GM23248 (cell line): ENCODE measurements around the gene ZNF76. TPM values are rescaled to one million over a fixed set of nuclear protein-coding genes. Genes with fewer than 3 reads are reported as not detected.

Experiments used
- DNase-seq: peaks from one replicate; pipeline ENCODE4 v3.0.0-alpha.2; 2015
- H2AFZ ChIP-seq: fragments of 200-600 bp; sonication (generic); 2 replicates; pipeline ENCODE4 v1.6.1; 2016; ENCODE audit warnings: antibody characterized with exemption
- H3F3A ChIP-seq: fragments of 200-600 bp; sonication (generic); 2 replicates; pipeline ENCODE4 v1.6.1; 2016; ENCODE audit warnings: mild to moderate bottlenecking, antibody characterized with exemption, mixed run types; ENCODE audit not compliant: insufficient read depth
- H3K27ac ChIP-seq: fragments of 200-600 bp; sonication (generic); 2 replicates; pipeline ENCODE4 v1.5.1; 2016; ENCODE audit warnings: mild to moderate bottlenecking
- H3K27me3 ChIP-seq: fragments of 200-600 bp; sonication (generic); replicated peaks from 2 replicates; pipeline ENCODE4 v1.6.1; 2016; ENCODE audit warnings: mild to moderate bottlenecking; ENCODE audit not compliant: insufficient read depth
- H3K36me3 ChIP-seq: fragments of 200-600 bp; sonication (generic); 2 replicates; pipeline ENCODE4 v1.6.1; 2016; ENCODE audit warnings: low read depth, mild to moderate bottlenecking
- H3K4me1 ChIP-seq: fragments of 200-600 bp; sonication (generic); 2 replicates; pipeline ENCODE4 v1.6.1; 2016; ENCODE audit warnings: mild to moderate bottlenecking; ENCODE audit not compliant: insufficient read depth
- H3K4me2 ChIP-seq: fragments of 200-600 bp; sonication (generic); one replicate; pipeline ENCODE4 v1.6.1; 2016; ENCODE audit warnings: mild to moderate bottlenecking; ENCODE audit not compliant: unreplicated experiment
- H3K4me3 ChIP-seq: fragments of 200-600 bp; sonication (generic); 2 replicates; pipeline ENCODE4 v1.5.1; 2016; ENCODE audit warnings: mild to moderate bottlenecking
- H3K79me2 ChIP-seq: fragments of 200-600 bp; sonication (generic); 2 replicates; pipeline ENCODE4 v1.6.1; 2016; ENCODE audit warnings: mild to moderate bottlenecking; ENCODE audit not compliant: insufficient read depth
- H3K9ac ChIP-seq: fragments of 200-600 bp; sonication (generic); 2 replicates; pipeline ENCODE4 v1.6.1; 2016; ENCODE audit warnings: mild to moderate bottlenecking
- H3K9me2 ChIP-seq: fragments of 200-600 bp; sonication (generic); 2 replicates; pipeline ENCODE4 v1.6.1; 2016; ENCODE audit warnings: mixed run types, mild to moderate bottlenecking, moderate library complexity; ENCODE audit not compliant: insufficient read depth
- H3K9me3 ChIP-seq: fragments of 200-600 bp; sonication (generic); one replicate; pipeline ENCODE4 v1.6.1; 2017; ENCODE audit warnings: low read depth
- H4K20me1 ChIP-seq: fragments of 200-600 bp; sonication (generic); 2 replicates; pipeline ENCODE4 v1.6.0; 2016; ENCODE audit not compliant: insufficient read depth
- EZH2 ChIP-seq: fragments of 200-600 bp; sonication (generic); IDR thresholded peaks from 2 replicates; pipeline ENCODE4 v1.6.1; 2018; ENCODE audit warnings: antibody characterized with exemption, mild to moderate bottlenecking; ENCODE audit not compliant: insufficient read depth, poor library complexity, severe bottlenecking
- EZH2phosphoT487 ChIP-seq: fragments of 200-600 bp; sonication (generic); IDR thresholded peaks from 2 replicates; pipeline ENCODE4 v1.6.1; 2018; ENCODE audit warnings: antibody characterized with exemption, moderate library complexity, mild to moderate bottlenecking, low read depth; ENCODE audit not compliant: insufficient read depth
- WGBS, 2 experiments: methylation state at CpG; one replicate each; pipeline ENCODE4 v1.1.6; 2015 to 2017; ENCODE audit warnings: low lambda C conversion rate in 2 of 2, low coverage in 1 of 2; ENCODE audit errors: missing lambda C conversion rate in 2 of 2; 5-methylcytosine and 5-hydroxymethylcytosine counted together
- in situ Hi-C: fragments of 300-500 bp; cut with MboI; formaldehyde crosslinking; loops from 2 replicates; pipeline ENCODE4 v1.15.0; 2020
- polyA plus RNA-seq: library from polyadenylated mRNA; unstranded; fragments of >200 nt; fragmentation: Nextera tagmentation; extraction: Ambion mirVana; gene quantifications from 2 replicates; pipeline ENCODE4 v1.2.1, GENCODE V29; 2016
- total RNA-seq: library from RNA; depleted of rRNA; stranded (reverse); fragments of >200 nt; shearing (Covaris generic); gene quantifications from 2 replicates; pipeline ENCODE4 v1.2.3, GENCODE V29; 2014

ZNF76 gene
- total and polyA plus RNA-seq, 2 experiments from 2014 or later, result 14.3 to 15.9 TPM

GRCh38 chr6:35234901-35235300, 24.6 kb upstream of the ZNF76 start:
- no peak overlapping the region for H3K4me2 ChIP-seq
- no peak overlapping the region for H3K27ac ChIP-seq
- no peaks in the 10 kb centered on the region for H3K9me2 ChIP-seq
- H3K4me1 ChIP-seq, result no peaks in the 10 kb centered on the region
- no peaks in the 10 kb centered on the region for H3K79me2 ChIP-seq
- in situ Hi-C loops, result no loop called here
- H4K20me1 ChIP-seq, result no peaks in the 10 kb centered on the region
- no peak overlapping the region for H3K9ac ChIP-seq
- 0 out of 2 replicates have a peak, but pooled peaks cover 3% of the 10 kb centered on the region for H3K36me3 ChIP-seq
- H3F3A ChIP-seq, result no peaks in the 10 kb centered on the region
- DNase-seq, result no peak
- no peak for TF ChIP-seq EZH2phosphoT487
- TF ChIP-seq EZH2, result no peak
- H3K27me3 ChIP-seq, result no peaks in the 10 kb centered on the region
- no peak overlapping the region for H2AFZ ChIP-seq
- WGBS, 2 experiments, result 74 to 75% methylated on average over 4 of the region's 4 CpGs
- no peaks in the 10 kb centered on the region for H3K9me3 ChIP-seq
- H3K4me3 ChIP-seq, result no peak overlapping the region

GRCh38 chr6:35236223-35236622, 23.3 kb upstream of the ZNF76 start:
- Histone ChIP-seq H3K27me3 (no peaks in the 10 kb centered on the region), H3K9me2 (no peaks in the 10 kb centered on the region), H4K20me1 (no peaks in the 10 kb centered on the region), H3K27ac (no peak overlapping the region), H3K4me3 (no peak overlapping the region), H2AFZ (no peak overlapping the region), H3F3A (0 out of 2 replicates have a peak, but pooled peaks cover 9% of the 10 kb centered on the region), H3K36me3 (0 out of 2 replicates have a peak, but pooled peaks cover 3% of the 10 kb centered on the region), H3K9ac (no peak overlapping the region), H3K79me2 (no peaks in the 10 kb centered on the region), H3K4me1 (no peaks in the 10 kb centered on the region), H3K9me3 (no peaks in the 10 kb centered on the region), H3K4me2 (no peak overlapping the region)
- no peak for DNase-seq
- no peak for TF ChIP-seq EZH2
- no peak for TF ChIP-seq EZH2phosphoT487
- in situ Hi-C loops, result no loop called here
- 91 to 99% methylated on average over 5 of the region's 5 CpGs for WGBS, 2 experiments

- H3K4me1 ChIP-seq, result no peaks in the 10 kb centered on the region
- no peak overlapping the region for H3K27ac ChIP-seq
- no peak for TF ChIP-seq EZH2
- no peak for TF ChIP-seq EZH2phosphoT487
- no peaks in the 10 kb centered on the region for H4K20me1 ChIP-seq
- 62 to 75% methylated on average over 3 of the region's 3 CpGs for WGBS, 2 experiments
- no peak overlapping the region for H2AFZ ChIP-seq
- no peak overlapping the region for H3K4me3 ChIP-seq
- in situ Hi-C loops, result no loop called here
- H3K9me2 ChIP-seq, result no peaks in the 10 kb centered on the region
- 0 out of 2 replicates have a peak, but pooled peaks cover 3% of the 10 kb centered on the region for H3K36me3 ChIP-seq
- no peaks in the 10 kb centered on the region for H3K79me2 ChIP-seq
- H3K27me3 ChIP-seq, result no peaks in the 10 kb centered on the region
- no peak overlapping the region for H3K9ac ChIP-seq
- no peak overlapping the region for H3K4me2 ChIP-seq
- H3F3A ChIP-seq, result 0 out of 2 replicates have a peak, but pooled peaks cover 9% of the 10 kb centered on the region
- no peaks in the 10 kb centered on the region for H3K9me3 ChIP-seq
- no peak for DNase-seq
Observed at GRCh38 chr6:35237476-35237875, 22.1 kb upstream of the ZNF76 start.

GRCh38 chr6:35238843-35239289, 20.7 kb upstream of the ZNF76 start:
- TF ChIP-seq EZH2 (no peak), EZH2phosphoT487 (no peak)
- no peaks in the 10 kb centered on the region for H3K9me3 ChIP-seq
- H3F3A ChIP-seq, result 0 out of 2 replicates have a peak, but pooled peaks cover 9% of the 10 kb centered on the region
- no peak overlapping the region for H3K4me3 ChIP-seq
- H3K9me2 ChIP-seq, result no peaks in the 10 kb centered on the region
- H3K36me3 ChIP-seq, result 0 out of 2 replicates have a peak, but pooled peaks cover 2% of the 10 kb centered on the region
- no peak for DNase-seq
- no peaks in the 10 kb centered on the region for H4K20me1 ChIP-seq
- H2AFZ ChIP-seq, result no peak overlapping the region
- H3K27ac ChIP-seq, result no peak overlapping the region
- WGBS, 2 experiments, result 77 to 91% methylated on average over 2 to 3 of the region's 3 CpGs
- H3K9ac ChIP-seq, result no peak overlapping the region
- H3K4me1 ChIP-seq, result no peaks in the 10 kb centered on the region
- no peak overlapping the region for H3K4me2 ChIP-seq
- in situ Hi-C loops, result no loop called here
- no peaks in the 10 kb centered on the region for H3K27me3 ChIP-seq
- no peaks in the 10 kb centered on the region for H3K79me2 ChIP-seq

GRCh38 chr6:35239581-35239980, 20.0 kb upstream of the ZNF76 start:
- no peaks in the 10 kb centered on the region for H3K36me3 ChIP-seq

More at GRCh38 chr6:35239581-35239980, 20.0 kb upstream of the ZNF76 start:
- H2AFZ ChIP-seq, result no peak overlapping the region
- H3K9ac ChIP-seq, result no peak overlapping the region
- no peak overlapping the region for H3K4me2 ChIP-seq
- no peaks in the 10 kb centered on the region for H3K4me1 ChIP-seq
- TF ChIP-seq EZH2 (no peak), EZH2phosphoT487 (no peak)
- no peak overlapping the region for H3K27ac ChIP-seq
- no peak for DNase-seq
- H3K4me3 ChIP-seq, result no peak overlapping the region
- H4K20me1 ChIP-seq, result no peaks in the 10 kb centered on the region
- no peaks in the 10 kb centered on the region for H3K79me2 ChIP-seq
- no peaks in the 10 kb centered on the region for H3K27me3 ChIP-seq
- in situ Hi-C loops, result no loop called here
- WGBS, 2 experiments, result 75 to 82% methylated on average over 4 of the region's 4 CpGs
- 0 out of 2 replicates have a peak, but pooled peaks cover 9% of the 10 kb centered on the region for H3F3A ChIP-seq
- H3K9me2 ChIP-seq, result no peaks in the 10 kb centered on the region
- H3K9me3 ChIP-seq, result no peaks in the 10 kb centered on the region
